Measurements from ENCODE around the gene ANKRD28.

DNA sequence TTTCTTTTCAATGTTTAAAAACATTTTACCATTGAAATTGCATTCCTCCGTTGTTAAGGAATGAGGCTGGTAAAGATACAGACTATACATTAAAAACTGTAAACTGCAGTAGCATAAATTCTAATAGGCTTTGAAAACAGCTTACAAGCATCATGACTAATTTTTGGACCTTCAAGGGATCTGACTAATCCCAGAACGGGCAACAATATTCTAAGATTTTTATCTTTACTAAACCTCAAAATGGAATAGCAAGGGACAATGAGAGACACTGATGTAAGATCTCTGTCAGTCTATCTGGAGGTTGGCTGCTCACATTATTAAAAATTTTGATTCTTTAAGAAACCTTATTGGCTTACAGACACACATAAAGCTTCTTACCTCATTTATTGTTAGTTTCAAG, 121.5 kb downstream of the ANKRD28 start:
- no peak for TF ChIP-seq POLR2A (IDR thresholded peaks at IDR 0.05)
- TF ChIP-seq, protein P1, sequence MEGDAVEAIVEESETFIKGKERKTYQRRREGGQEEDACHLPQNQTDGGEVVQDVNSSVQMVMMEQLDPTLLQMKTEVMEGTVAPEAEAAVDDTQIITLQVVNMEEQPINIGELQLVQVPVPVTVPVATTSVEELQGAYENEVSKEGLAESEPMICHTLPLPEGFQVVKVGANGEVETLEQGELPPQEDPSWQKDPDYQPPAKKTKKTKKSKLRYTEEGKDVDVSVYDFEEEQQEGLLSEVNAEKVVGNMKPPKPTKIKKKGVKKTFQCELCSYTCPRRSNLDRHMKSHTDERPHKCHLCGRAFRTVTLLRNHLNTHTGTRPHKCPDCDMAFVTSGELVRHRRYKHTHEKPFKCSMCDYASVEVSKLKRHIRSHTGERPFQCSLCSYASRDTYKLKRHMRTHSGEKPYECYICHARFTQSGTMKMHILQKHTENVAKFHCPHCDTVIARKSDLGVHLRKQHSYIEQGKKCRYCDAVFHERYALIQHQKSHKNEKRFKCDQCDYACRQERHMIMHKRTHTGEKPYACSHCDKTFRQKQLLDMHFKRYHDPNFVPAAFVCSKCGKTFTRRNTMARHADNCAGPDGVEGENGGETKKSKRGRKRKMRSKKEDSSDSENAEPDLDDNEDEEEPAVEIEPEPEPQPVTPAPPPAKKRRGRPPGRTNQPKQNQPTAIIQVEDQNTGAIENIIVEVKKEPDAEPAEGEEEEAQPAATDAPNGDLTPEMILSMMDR (IDR thresholded peaks at IDR 0.05) = no peak
